K562 (cell line): ENCODE results near the gene ANO7. TPM values are rescaled to one million over a fixed set of nuclear protein-coding genes. Genes with fewer than 3 reads are reported as not detected.

Experiments
- ATAC-seq: fragments of 200-7000 bp; cut with Tn5 transposase; 3 replicates; pipeline ENCODE4 v1.9.1; 2020; ENCODE audit warnings: moderate library complexity
- BruUV-seq: library from RNA; stranded (reverse); fragments of 400-500 nt; replicated peaks from 2 replicates; lab custom pipeline; 2021; lab: Mats Ljungman, UMichigan
- CTCF ChIA-PET: fragments of 300-600 bp; formaldehyde crosslinking; extraction: SDS; loops from one replicate; lab custom pipeline; 2021; ENCODE audit warnings: low intra/inter-chr PET ratio; lab: Yijun Ruan, JAX
- POLR2A ChIA-PET: fragments of 300-600, 350-650 bp; sonication (Branson Sonifier 250); formaldehyde crosslinking; extraction: SDS; loops from one replicate; lab custom pipeline; 2021; ENCODE audit warnings: antibody characterized with exemption, inconsistent platforms; lab: Yijun Ruan, JAX
- DNase-seq, 4 experiments: peaks; one replicate each; pipeline versions ENCODE4 v3.0.0 to v3.0.0-alpha.2; 2011 to 2018; ENCODE audit warnings: low spot score in 3 of 4, mixed read lengths in 3 of 4; ENCODE audit errors: extremely low read depth in 1 of 4
- FAIRE-seq: peaks from 2 replicates; lab custom pipeline; 2011; peaks lifted over from hg19 to GRCh38; lab: Jason Lieb, UNC
- H2AFZ ChIP-seq: 2 replicates; pipeline ENCODE4 v1.6.0; 2011; ENCODE audit warnings: low read depth, low read length, control low read depth, inconsistent platforms
- H3K27ac ChIP-seq: fragments of 200-600 bp; 3 replicates; pipeline ENCODE4 v1.8.0; 2011; ENCODE audit warnings: low read depth, mild to moderate bottlenecking, control low read depth, inconsistent platforms, low read length, moderate library complexity, mixed read lengths; ENCODE audit errors: extremely low read depth
- H3K27me3 ChIP-seq, 2 experiments: fragments of 300-600 bp in 1 of 2; 2 replicates in 1 of 2; 3 replicates in 1 of 2; pipeline versions ENCODE4 v1.6.0 to v1.8.0; 2011; ENCODE audit warnings: inconsistent platforms in 2 of 2, low read length in 2 of 2, mild to moderate bottlenecking in 1 of 2, mixed read lengths in 1 of 2, moderate library complexity in 1 of 2; ENCODE audit not compliant: control insufficient read depth in 2 of 2, insufficient read depth in 2 of 2
- H3K36me3 ChIP-seq: fragments of 300-600 bp; 3 replicates; pipeline ENCODE4 v1.8.0; 2011; ENCODE audit warnings: mild to moderate bottlenecking, low read length, inconsistent platforms; ENCODE audit not compliant: control insufficient read depth, insufficient read depth
- H3K4me1 ChIP-seq, 2 experiments: fragments of 200-600 bp in 1 of 2; replicated peaks in 1 of 2; 2 replicates in 1 of 2; 3 replicates in 1 of 2; pipeline versions ENCODE4 v1.5.1 to v1.8.0; 2011; ENCODE audit warnings: inconsistent platforms in 2 of 2, low read length in 2 of 2, mild to moderate bottlenecking in 1 of 2, mixed read lengths in 1 of 2, moderate library complexity in 1 of 2; ENCODE audit not compliant: control insufficient read depth in 2 of 2, insufficient read depth in 2 of 2
- H3K4me2 ChIP-seq: 2 replicates; pipeline ENCODE4 v1.6.1; 2011; ENCODE audit warnings: low read length, control low read depth, inconsistent platforms, mixed read lengths; ENCODE audit not compliant: insufficient read depth
- H3K4me3 ChIP-seq: fragments of 200-600 bp; sonication (generic), shearing (Covaris generic); 2 replicates; pipeline ENCODE4 v1.5.1; 2016; ENCODE audit warnings: control low read depth, inconsistent platforms
- H3K79me2 ChIP-seq: fragments of 200-600 bp; 3 replicates; pipeline ENCODE4 v1.8.0; 2011; ENCODE audit warnings: low read length, inconsistent platforms; ENCODE audit not compliant: control insufficient read depth, insufficient read depth
- H3K9ac ChIP-seq, 2 experiments: 2 replicates each; pipeline versions ENCODE4 v1.6.0 to v1.6.1; 2011; ENCODE audit warnings: low read depth in 2 of 2, low read length in 2 of 2, control low read depth in 1 of 2, inconsistent platforms in 1 of 2, mild to moderate bottlenecking in 1 of 2, mixed read lengths in 1 of 2; ENCODE audit not compliant: insufficient read depth in 1 of 2
- H3K9me1 ChIP-seq: one replicate; pipeline ENCODE4 v1.6.0; 2011; ENCODE audit warnings: inconsistent platforms, mild to moderate bottlenecking, low read length, moderate library complexity; ENCODE audit not compliant: control insufficient read depth, insufficient read depth
- H3K9me3 ChIP-seq: replicated peaks from 2 replicates; pipeline ENCODE4 v1.5.1; 2011; ENCODE audit warnings: low read depth, low read length, inconsistent platforms; ENCODE audit not compliant: control insufficient read depth, insufficient read depth
- H4K20me1 ChIP-seq: replicated peaks from 2 replicates; pipeline ENCODE4 v1.6.1; 2011; ENCODE audit warnings: low read length, inconsistent platforms, mixed read lengths; ENCODE audit not compliant: control insufficient read depth, insufficient read depth
- HIVEP1 ChIP-seq: fragments of 250-450 bp; sonication (Bioruptor Pico); IDR thresholded peaks from 2 replicates; pipeline ENCODE4 v1.4.0; 2020; ENCODE audit warnings: mild to moderate bottlenecking
- KAT7 ChIP-seq: sonication (generic); formaldehyde crosslinking; IDR thresholded peaks from 2 replicates; pipeline ENCODE4 v1.8.0; 2022; ENCODE audit warnings: missing genetic modification reagents, mild to moderate bottlenecking, borderline replicate concordance
- KLF13 ChIP-seq: fragments of 450-650 bp; IDR thresholded peaks from 2 replicates; pipeline ENCODE4 v1.6.1; 2016; ENCODE audit warnings: missing genetic modification characterization, low read depth, mild to moderate bottlenecking, missing compliant biosample characterization, moderate library complexity, borderline replicate concordance
- MEIS2 ChIP-seq: fragments of 450-650 bp; IDR thresholded peaks from 2 replicates; pipeline ENCODE4 v1.6.1; 2014; ENCODE audit warnings: mild to moderate bottlenecking; ENCODE audit not compliant: partially characterized antibody
- NCOA1 ChIP-seq: fragments of 450-650 bp; IDR thresholded peaks from 2 replicates; pipeline ENCODE4 v1.6.1; 2016; ENCODE audit warnings: low read depth
- PPARD ChIP-seq: fragments of 250-450 bp; sonication (Bioruptor Pico); IDR thresholded peaks from 2 replicates; pipeline ENCODE4 v1.8.0; 2022; ENCODE audit warnings: inconsistent platforms, mild to moderate bottlenecking, moderate library complexity
- RFX1 ChIP-seq: fragments of 450-650 bp; IDR thresholded peaks from 2 replicates; pipeline ENCODE4 v1.6.1; 2016; ENCODE audit warnings: mild to moderate bottlenecking, moderate library complexity
- SP1 ChIP-seq: sonication (generic); formaldehyde crosslinking; IDR thresholded peaks from 2 replicates; pipeline ENCODE4 v1.8.1; 2022; ENCODE audit warnings: mild to moderate bottlenecking, missing genetic modification reagents
- SPI1 ChIP-seq: IDR thresholded peaks from 2 replicates; pipeline ENCODE4 v1.6.1; 2011; ENCODE audit warnings: low read depth, low read length, control low read depth, borderline replicate concordance
- ZBTB49 ChIP-seq: sonication (generic); formaldehyde crosslinking; IDR thresholded peaks from 2 replicates; pipeline ENCODE4 v1.8.0; 2022; ENCODE audit warnings: missing genetic modification reagents, mild to moderate bottlenecking, borderline replicate concordance
- ZNF134 ChIP-seq: fragments of 250-450 bp; sonication (Bioruptor Pico); conservative IDR thresholded peaks from 2 replicates; pipeline ENCODE4 v1.4.0; 2020
- WGBS: fragments of 100-300 bp; shearing (Covaris generic); methylation state at CpG from one replicate; pipeline ENCODE4 v1.1.6; 2016; ENCODE audit warnings: low coverage, mixed read lengths; ENCODE audit not compliant: insufficient coverage; ENCODE audit errors: missing lambda C conversion rate; 5-methylcytosine and 5-hydroxymethylcytosine counted together
- in situ Hi-C: fragments of 300-500 bp; cut with MboI; formaldehyde crosslinking; loops from 4 replicates; pipeline ENCODE4 v1.15.0; 2018; ENCODE audit warnings: inconsistent platforms, mixed read lengths
- intact Hi-C: fragments of 100-400 bp; cut with micrococcal nuclease; formaldehyde crosslinking; loops from 2 replicates; pipeline ENCODE4 v1.14.2; 2022
- polyA plus RNA-seq, 8 experiments: library from polyadenylated mRNA; depleted of rRNA in 4 of 8; stranded (reverse) in 5 of 8; unstranded in 3 of 8; fragments of >200 nt; fragmentation: Nextera tagmentation in 2 of 8; fragmentation: Illumina TruSeq in 1 of 8; extraction: Ambion mirVana in 2 of 8; extraction: Trizol in 1 of 8; gene quantifications; 2 replicates each; pipeline versions ENCODE4 v1.2.1 to v1.2.3, GENCODE V29; 2011 to 2014; ENCODE audit warnings: inconsistent platforms in 1 of 8, missing spikeins in 1 of 8
- total RNA-seq, 7 experiments: library from RNA; depleted of rRNA in 6 of 7; stranded (reverse); fragments of >200 nt in 6 of 7; fragmentation: Illumina TruSeq in 2 of 7; extraction: Trizol in 2 of 7; gene quantifications; 2 replicates each; pipeline versions ENCODE4 v1.2.1 to v1.2.3, GENCODE V29; 2011 to 2021; ENCODE audit warnings: low replicate concordance in 1 of 7

Gene ANO7
- total and polyA plus RNA-seq, 9 of the 15 experiments (the other 6 are each of a cell fraction or from before 2014, with no cell fraction given), result 0.28 to 5.1 (median 1.1) TPM

- H3K27me3 ChIP-seq, result no peaks in the 10 kb centered on the region
- 91% methylated on average over 7 of the region's 7 CpGs for WGBS
- no peak overlapping the region for H3K9ac ChIP-seq
- H3K4me1 ChIP-seq, result peaks cover 0 to 14% of the 10 kb centered on the region in 2 experiments; a peak in 4 of 5 replicates
- POLR2A ChIA-PET, result interaction anchor here (0.7 to 1.5 kb wide), 3 partner anchors 15 to 47 kb away, joined by 3 to 4 read pairs (median 4); no protein-coding TSS in a partner anchor
- H2AFZ ChIP-seq, result no peak overlapping the region
- DNase-seq, result no peak
- TF ChIP-seq PPARD, result no peak
- no peak for TF ChIP-seq SP1 (CRISPR knock-in tag)
- TF ChIP-seq RFX1, result no peak
- TF ChIP-seq SPI1, result no peak
- TF ChIP-seq HIVEP1 (CRISPR knock-in tag), result no peak
- TF ChIP-seq NCOA1, result no peak
- TF ChIP-seq MEIS2, result no peak
- TF ChIP-seq ZBTB49 (CRISPR knock-in tag), result no peak
- no peak for TF ChIP-seq KAT7
- TF ChIP-seq KLF13 (tag), result no peak
- no peak for TF ChIP-seq ZNF134 (CRISPR knock-in tag)
- H3K79me2 ChIP-seq, result peaks cover 61% of the 10 kb centered on the region
- intact Hi-C loops, result no loop called here
- H3K4me3 ChIP-seq, result no peak overlapping the region
- H3K27ac ChIP-seq, result no peak overlapping the region
- ATAC-seq, result no peak
- no peaks in the 10 kb centered on the region for H3K9me3 ChIP-seq
- no TSS peak for BruUV-seq
- no peak overlapping the region for H3K4me2 ChIP-seq
- peaks cover 55% of the 10 kb centered on the region; the same call in 2 of the 3 replicates for H3K36me3 ChIP-seq
- CTCF ChIA-PET, result no interaction called here
- no peak for FAIRE-seq
- peaks cover 22% of the 10 kb centered on the region for H4K20me1 ChIP-seq
- no peaks in the 10 kb centered on the region for H3K9me1 ChIP-seq
- in situ Hi-C loops, result no loop called here
These were observed 79.8 kb downstream of the ANO7 start for GRCh38 chr2:241268306-241268705.
